Measurements from ENCODE around the gene JAKMIP3.

JAKMIP3 gene

DNA sequence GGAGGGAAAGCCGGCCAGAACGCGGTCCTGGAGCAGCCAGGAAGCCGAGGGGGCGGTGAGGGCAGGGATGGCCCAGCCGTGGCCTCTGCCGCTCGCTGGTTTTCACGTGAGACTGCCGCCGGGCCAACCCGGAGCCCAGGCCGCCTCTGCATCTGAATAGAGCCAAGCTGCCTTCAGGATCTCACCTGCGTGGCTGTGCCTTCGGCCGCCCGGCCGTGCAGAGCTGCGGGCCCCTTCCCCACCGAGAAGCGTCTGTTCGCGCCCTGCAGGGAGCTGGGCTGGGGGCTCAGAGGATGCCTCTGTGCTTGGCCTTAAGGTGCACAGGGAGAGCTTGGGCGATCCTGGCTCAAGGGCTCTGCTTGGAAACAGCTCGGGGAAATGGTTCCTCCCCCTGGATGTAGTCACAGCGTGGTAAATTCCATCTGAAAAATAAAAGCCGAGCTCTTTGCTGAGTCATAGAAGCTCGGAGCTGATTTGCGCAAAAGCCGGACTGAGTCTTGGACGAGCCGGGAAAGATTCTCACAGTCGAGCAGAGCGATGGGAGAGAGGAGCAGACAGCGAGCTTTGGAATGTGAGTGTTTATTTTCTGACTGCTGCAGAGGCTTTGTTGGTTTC lies at the start of gene JAKMIP3:
Gene JAKMIP3, plus strand, starts transcription at position 456 of the 615 bp plus-strand sequence. CDS start 38,863 bp downstream, outside the sequence.
- DNase-seq (ENCODE audit: insufficient read length, low spot score) (peak; percentile 63), FAIRE-seq (no peak)
- no peak for TF ChIP-seq POLR2A (IDR thresholded peaks at IDR 0.05; ENCODE audit: low read depth, low read length)

DNA sequence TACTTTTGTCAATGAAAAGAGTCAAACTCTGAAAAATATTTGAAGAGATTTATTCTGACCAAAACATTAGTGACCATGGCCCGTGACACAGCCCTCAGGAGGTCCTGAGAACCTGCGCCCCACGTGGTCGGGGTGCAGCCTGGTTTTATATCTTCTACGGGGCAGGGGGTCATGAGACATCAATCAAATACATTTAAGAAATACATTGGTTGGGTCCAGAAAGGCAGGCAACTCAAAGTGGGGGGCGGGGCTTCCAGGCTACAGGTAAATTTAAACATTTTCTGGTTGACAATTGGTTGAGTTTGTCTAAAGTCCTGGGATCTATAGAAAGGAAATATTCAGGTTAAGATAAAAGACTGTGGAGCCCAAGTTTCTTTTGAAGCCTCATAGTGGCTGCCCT lies 49.2 kb upstream of the JAKMIP3 start:
- FAIRE-seq (no peak), DNase-seq (ENCODE audit: insufficient read length, low spot score) (no peak)
- no peak for TF ChIP-seq POLR2A (IDR thresholded peaks at IDR 0.05; ENCODE audit: low read depth, low read length)

DNA sequence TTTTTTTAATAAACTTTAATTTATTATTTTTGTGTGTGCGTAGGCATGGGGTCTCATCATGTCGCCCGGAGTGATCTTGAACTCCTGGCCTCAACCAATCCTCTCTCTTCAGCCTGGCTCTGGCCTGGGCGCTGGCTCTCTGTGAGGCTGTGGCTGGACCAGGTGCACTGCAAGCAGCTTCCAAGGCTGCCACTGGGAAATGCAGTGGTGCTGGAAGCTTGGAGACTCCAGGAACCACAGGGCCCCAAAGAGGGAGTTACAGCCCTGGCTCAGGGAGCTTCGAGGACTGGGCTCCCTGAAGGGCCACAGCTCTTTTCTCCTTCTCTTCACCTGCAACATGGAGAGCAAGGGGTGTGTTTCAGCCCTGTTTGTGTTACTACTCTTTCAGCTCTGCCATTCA lies 47.3 kb upstream of the JAKMIP3 start:
- TF ChIP-seq POLR2A (IDR thresholded peaks at IDR 0.05; ENCODE audit: low read depth, low read length) = no peak
- no peak for FAIRE-seq
- no peak for DNase-seq (ENCODE audit: insufficient read length, low spot score)

DNA sequence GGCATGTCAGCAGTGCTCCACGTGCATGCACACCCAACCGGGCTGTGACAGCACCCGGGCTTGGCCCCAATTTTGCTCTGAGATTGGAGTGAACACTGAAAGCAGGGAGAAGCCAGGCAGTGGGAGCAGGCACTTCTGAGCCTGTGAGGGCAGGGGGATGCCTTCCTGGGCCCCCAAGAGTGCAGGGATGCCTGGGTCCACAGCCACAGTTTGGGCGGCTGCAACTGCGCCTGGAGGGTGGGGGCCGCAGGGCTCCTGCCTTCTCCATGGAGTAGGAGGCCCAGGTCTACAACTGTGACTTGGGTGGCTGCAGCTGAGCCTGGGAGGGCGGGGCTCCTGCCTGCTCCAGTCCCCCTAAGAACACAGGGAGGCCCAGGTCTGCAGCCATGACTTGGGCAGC lies 46.4 kb upstream of the JAKMIP3 start:
- DNase-seq (ENCODE audit: insufficient read length, low spot score) (no peak), FAIRE-seq (no peak)
- no peak for TF ChIP-seq POLR2A (IDR thresholded peaks at IDR 0.05; ENCODE audit: low read depth, low read length)

DNA sequence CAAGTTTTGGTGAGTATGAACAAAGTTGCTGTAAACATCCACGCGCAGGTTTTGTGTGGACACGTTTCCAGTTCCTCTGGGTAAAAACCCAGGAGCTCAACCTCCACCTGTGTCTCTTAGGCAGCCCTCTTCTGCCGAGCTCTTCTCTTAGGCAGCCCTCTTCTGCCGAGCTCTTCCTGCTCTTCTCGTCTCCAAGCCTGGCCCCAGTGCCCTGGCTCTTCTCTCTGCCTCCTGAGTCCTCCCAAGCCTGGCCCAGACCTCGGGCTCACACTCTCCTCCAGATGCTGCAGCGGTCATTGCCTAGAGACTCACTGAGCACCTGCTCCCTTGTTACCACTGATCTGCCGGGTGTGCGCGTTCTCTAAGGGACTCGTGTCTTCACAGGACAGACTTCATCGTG lies 45.3 kb upstream of the JAKMIP3 start:
- no peak for DNase-seq (ENCODE audit: insufficient read length, low spot score)
- FAIRE-seq = no peak
- no peak for TF ChIP-seq POLR2A (IDR thresholded peaks at IDR 0.05; ENCODE audit: low read depth, low read length)

DNA sequence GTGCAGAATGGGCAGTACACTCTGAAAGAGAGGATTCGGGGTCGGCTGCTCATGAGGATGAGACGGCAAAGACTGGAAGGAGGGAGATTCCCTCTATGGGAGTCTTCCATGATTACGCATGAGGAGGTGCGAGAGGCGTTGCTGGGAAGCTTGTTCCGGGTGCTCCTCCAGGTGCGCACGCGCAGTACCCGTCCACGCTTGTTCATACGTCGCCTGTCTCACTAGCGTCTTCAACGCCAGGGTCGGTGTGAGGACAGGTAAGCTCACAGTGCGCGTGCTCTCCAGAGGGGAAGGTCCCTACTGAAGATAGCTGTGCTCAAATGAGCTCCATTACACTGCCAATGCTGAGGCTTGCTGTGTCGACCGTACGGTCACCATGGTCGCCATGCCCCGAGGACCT lies 44.7 kb upstream of the JAKMIP3 start:
- DNase-seq (ENCODE audit: insufficient read length, low spot score) (no peak), FAIRE-seq (no peak)
- TF ChIP-seq POLR2A (IDR thresholded peaks at IDR 0.05; ENCODE audit: low read depth, low read length) = no peak

DNA sequence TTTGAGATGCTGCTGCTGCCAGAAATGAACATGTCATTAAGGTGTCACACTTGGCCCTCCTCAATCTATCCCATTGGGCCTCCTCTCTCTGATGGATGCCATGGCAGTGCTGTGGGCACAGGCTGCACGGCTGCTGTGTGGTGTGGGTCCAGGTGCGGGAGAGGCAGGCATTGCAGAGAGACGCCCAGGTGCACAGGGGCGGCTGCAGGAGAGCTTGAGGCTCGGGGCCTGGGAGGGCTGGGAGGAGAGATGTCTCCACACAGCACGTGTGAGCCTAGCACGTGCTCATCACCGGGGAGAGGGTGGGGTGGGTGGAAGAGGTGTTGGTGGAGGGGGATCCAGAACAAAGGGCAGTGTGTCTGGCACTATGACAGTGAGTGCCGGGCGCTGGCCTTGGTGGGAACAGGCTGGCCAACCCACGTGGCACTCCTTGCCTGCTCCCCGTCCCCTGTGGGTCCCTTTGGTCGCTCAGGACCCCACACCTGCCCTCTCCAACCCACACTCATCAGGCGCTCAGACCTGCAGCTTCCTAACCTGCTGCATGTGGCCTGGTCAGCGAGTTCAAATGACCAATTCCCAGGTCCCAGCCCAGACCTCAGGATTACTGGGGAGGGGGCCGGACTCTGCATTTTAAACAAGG lies 44.1 kb upstream of the JAKMIP3 start:
- no peak for TF ChIP-seq POLR2A (IDR thresholded peaks at IDR 0.05; ENCODE audit: low read depth, low read length)
- FAIRE-seq (no peak), DNase-seq (ENCODE audit: insufficient read length, low spot score) (no peak)

DNA sequence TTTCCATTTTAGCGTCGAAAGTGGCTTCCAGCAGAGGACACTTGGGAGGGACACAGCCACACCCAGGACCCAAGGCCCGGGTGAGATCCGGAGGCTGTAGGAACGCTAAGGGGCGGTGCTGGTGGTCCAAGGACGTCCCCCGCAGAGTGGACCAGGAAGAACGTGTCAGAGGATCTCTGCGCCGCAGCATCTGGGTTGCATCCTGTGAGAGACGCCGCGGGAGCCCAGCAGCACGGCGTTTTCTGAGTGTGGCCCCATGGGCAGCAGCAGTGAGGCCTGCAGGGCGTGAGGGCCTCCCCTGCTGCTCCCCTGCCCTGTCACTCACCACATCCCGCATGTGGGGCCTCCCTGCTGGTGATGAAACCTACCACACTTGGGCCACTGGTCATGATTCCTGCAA lies 43.5 kb upstream of the JAKMIP3 start:
- DNase-seq (ENCODE audit: insufficient read length, low spot score) (no peak), FAIRE-seq (no peak)
- no peak for TF ChIP-seq POLR2A (IDR thresholded peaks at IDR 0.05; ENCODE audit: low read depth, low read length)

DNA sequence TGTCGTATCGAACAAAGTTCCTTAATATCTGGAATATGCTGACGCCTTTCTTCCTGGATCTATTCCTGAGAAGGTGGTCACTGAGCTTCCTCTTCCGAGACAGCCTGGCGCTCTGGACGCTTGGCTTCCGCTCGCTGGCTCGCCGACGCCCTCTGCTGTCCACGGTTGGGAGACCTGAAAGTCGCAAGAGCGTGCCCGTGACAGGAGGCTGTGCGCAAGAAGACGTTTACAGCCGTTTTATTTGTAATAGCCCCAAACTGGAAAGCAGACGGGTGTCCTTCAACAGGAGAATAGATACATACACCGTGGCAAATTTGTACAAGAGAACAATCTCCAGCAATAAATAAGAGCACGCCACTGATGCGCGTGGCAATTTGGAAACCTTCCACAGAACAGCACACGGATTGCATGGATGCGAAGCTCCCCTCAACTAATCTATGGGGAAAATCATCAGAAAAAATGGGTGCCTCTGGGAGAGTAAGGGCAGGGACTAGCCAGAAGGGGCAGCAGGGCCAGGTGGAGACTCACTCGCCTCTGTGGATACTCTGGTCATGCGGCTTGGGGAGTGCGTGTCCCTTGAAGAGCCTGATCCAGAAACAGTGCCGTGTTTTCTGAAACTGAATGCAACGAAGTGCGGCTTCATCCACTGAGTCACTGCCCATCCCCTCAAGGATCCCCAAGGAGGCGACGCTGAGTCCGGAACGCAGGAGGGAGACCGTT lies 42.5 kb upstream of the JAKMIP3 start:
- no peak for FAIRE-seq
- TF ChIP-seq POLR2A (IDR thresholded peaks at IDR 0.05; ENCODE audit: low read depth, low read length) = no peak
- peak; percentile 57 for DNase-seq (ENCODE audit: insufficient read length, low spot score)

DNA sequence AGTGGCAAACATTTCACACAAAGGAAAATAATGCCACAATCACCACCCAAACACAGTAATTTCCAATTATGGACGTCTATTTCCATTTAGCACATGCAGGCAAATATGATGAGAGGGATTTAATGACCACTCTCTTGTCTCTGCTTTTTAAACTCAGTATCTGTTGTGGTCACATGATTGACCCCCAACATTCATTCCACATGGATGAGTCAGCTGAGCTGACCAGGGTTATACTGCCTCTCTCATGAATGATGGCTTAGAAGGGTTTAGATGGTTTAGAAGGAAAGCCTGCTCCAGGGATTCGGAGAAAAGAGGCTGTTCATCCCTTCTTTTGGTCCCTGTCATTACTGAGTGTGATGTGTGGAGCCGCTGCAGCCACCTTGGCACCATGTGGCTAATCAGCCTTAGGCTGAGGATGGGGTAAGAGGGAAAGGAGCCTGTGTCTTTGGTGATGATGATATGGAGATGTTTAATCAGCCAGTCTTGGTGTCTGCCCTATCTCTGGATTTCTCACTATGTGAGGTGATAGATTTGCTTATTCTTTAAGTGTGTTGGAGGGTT lies 38.2 kb upstream of the JAKMIP3 start:
- FAIRE-seq (no peak), DNase-seq (ENCODE audit: insufficient read length, low spot score) (peak; percentile 48)
- TF ChIP-seq POLR2A (IDR thresholded peaks at IDR 0.05; ENCODE audit: low read depth, low read length) = no peak

DNA sequence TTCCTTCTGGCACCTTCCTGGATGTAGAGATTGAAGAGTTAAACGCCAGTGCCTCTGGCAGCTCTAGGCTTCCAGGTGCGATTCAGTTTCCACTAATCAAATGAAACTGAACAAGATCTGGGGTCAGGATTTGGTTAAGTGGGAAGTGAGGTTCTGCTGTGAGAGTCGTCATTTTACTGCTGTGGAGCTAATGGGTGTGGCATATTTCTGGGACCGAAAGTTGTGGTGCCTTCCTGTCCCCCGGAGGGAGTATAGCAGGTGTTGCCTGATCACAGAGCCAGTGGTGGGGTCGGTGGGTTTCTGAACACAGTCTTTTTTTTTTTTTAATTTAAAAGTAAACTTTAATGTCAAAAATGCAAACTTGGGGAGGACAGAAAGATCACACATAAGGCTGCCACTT lies 37.0 kb upstream of the JAKMIP3 start:
- TF ChIP-seq POLR2A (IDR thresholded peaks at IDR 0.05; ENCODE audit: low read depth, low read length) = no peak
- DNase-seq (ENCODE audit: insufficient read length, low spot score) (no peak), FAIRE-seq (no peak)

DNA sequence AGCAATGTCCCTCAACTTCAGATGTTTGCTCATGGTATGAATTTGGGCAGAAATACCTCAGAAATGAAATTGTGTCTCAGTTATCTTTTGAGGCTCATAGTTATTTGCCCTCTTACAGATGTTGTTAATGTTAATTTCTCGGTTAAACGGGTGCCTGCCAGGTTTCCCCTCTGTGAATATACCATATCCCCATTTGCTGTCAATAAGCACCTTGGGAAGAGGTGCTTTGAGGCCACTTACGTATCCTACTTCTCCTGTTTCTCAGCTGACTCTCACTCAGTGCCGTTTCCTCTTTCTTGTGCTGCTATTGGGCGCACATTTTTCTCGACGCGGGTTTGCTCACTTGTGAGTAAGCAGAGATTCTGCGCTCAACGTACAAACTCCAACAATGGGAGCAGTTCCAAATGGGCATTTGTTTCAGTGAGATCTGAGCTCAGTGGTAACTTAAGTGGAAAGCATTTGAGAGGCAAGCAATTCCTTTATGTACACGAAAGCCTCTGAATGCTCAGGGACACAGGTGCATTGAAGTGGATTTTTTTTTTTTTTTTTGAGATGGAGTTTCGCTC lies 34.8 kb upstream of the JAKMIP3 start:
- no peak for FAIRE-seq
- DNase-seq (ENCODE audit: insufficient read length, low spot score) = no peak

DNA sequence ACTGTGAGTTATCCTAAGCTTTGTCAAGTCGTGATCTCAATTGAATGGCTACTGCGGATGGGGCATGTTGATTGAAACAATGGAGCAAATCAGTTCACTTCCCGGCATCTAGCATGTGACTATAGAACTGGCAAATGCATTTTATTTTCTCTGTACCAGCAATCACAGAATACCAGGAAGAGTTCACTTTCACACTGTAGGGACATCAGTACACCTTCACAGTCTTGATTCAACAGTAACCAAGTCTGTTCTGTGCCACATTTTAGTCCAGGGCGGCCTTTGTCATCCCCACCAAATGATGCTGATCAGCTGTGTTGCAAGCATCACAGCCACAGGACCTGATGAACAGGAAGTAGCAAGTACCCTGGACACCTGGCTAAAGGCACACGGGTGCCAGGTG lies 32.1 kb upstream of the JAKMIP3 start:
- DNase-seq (ENCODE audit: insufficient read length, low spot score) (no peak), FAIRE-seq (no peak)
- TF ChIP-seq POLR2A (IDR thresholded peaks at IDR 0.05; ENCODE audit: low read depth, low read length) = no peak

More for the DNA sequence above, 34.8 kb upstream of the JAKMIP3 start:
- no peak for TF ChIP-seq POLR2A (IDR thresholded peaks at IDR 0.05; ENCODE audit: low read depth, low read length)

DNA sequence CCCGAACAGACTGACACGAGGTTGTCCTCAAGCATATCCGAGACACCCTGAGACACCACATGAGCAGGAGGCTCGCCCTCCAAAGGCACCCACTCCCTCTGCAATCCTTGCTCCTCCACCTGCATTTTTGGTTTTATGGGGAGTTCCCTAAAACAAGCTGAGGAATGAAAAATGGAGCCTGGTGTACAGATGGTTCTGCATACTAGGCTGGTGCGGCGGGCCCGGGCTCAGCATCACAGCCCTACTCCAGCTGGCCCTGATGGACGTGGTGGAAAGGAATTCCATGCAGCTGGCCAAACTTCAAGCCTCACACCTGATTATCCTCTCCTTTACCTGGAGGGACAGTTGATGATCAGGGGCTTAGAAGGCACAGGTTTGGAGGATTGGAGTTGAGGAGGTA lies 30.3 kb upstream of the JAKMIP3 start:
- FAIRE-seq (no peak), DNase-seq (ENCODE audit: insufficient read length, low spot score) (no peak)
- no peak for TF ChIP-seq POLR2A (IDR thresholded peaks at IDR 0.05; ENCODE audit: low read depth, low read length)

Data from H54 (cell line).